HG03159 (cell line): ENCODE data around the gene OSGIN1.
A peak's percentile ranks its signal among the peaks of the same experiment; 100 is the strongest.

Experiments used
- ATAC-seq: cut with Tn5 transposase; IDR thresholded peaks from one replicate; pipeline ENCODE4 v1.9.1; 2021; ENCODE audit warnings: mild to moderate bottlenecking, moderate library complexity; ENCODE audit not compliant: unreplicated experiment

OSGIN1 gene

DNA sequence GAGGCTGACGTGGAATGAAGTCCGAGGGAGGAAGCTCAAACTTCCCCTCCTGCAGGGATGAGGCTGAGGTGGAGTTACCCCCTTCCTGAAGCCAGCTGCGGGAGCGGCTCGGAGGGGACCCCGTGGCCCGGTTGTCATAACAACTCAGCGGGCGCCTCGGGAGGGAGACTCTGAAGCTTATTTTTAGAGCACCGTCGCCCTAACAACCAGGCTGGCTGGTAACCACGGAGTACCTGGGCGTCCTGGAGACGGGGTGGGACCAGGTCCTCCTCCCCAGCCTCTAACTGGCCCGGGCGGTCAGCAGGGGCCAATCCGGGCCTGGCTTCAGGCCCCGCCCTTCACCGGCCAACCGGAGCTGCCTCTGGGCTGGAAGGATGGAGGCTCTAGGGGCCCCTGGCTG, 42.7 kb downstream of the OSGIN1 start:
- ATAC-seq, result no peak

DNA sequence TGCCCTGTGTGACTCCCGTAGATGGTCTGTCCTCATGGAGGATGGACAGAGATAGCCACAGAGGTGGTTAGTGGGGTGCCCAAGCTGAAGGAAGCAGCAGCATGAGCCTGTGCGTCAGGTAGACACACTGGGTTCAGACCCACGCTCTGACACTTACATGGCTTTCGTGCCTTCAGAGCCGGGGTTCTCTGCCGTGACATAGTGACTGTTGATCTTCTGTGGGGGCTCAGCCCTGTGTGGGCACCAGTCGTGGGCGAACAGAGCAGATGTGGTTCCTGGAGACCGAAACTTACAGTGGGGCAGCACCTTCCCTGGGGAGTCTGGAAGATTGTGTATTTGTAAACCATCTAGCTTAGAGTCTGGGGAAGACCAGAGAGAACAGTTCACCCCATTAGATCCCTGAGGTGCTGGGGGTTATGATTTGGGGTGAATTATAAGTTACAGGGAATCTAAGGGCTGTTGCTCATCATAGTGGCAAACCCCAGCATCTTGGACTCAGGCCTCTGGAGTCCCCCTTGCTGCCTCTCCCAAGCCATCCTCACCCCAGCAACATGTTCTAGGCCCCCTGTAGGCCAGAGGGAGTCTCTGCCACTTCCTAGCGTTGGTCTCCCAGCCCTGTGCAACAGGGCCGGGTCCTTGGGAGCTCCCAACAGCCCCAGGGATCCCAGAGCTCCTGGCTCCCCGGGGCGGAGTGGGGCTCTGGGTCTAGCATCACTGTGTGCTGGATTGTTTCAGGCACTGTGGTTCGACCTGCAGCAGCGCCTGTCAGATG, 43.6 kb downstream of the OSGIN1 start:
- no peak for ATAC-seq

DNA sequence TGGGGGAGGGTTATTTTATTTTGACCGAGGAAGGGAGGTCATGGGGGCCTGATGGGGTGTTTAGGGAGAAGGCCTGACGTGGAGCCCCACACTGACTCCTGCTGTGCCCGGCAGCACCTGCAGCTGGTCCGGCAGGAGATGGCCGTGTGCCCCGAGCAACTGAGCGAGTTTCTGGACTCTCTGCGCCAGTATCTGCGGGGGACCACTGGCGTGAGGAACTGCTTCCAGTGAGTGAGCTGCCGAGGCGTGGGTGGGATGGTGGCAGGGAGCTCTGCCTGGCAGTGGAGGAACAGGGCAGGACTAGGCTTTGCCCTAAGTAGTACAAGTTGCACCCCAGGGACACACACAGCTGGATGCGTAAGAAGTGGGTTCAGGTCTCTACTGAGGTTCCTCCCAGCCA, 45.1 kb downstream of the OSGIN1 start:
- ATAC-seq, result no peak

DNA sequence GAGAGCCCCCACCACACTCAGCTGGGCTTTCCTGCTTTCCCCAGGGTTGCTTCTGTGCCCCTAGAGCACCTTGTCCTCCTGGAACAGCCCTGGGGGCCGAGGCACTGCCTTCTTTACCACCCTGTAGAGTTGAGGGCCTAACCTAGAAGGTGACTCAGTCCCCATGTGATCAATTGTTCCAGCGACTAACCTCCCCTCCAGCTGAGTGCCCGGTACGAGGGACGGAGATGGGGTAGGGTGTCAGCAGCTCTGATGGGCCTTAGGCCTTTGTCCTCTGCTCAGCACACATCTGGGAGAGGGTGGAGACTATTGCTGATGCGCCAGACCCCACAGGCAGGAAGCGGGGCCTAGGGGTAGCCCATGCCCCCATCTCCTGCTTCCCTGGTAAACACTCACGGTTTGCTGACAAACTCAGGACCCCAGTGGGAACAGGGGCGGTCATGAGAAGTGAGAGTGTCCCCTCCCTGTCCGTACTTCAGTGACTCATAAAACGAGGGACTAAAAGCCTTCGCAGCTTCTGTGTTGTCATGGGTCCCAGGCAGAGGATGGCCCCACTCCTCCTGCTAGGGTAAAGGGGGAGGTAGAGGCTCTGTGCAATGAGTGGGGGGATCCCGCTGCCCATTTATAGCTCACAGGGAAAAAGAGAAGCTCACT, 48.1 kb downstream of the OSGIN1 start:
- no peak for ATAC-seq

DNA sequence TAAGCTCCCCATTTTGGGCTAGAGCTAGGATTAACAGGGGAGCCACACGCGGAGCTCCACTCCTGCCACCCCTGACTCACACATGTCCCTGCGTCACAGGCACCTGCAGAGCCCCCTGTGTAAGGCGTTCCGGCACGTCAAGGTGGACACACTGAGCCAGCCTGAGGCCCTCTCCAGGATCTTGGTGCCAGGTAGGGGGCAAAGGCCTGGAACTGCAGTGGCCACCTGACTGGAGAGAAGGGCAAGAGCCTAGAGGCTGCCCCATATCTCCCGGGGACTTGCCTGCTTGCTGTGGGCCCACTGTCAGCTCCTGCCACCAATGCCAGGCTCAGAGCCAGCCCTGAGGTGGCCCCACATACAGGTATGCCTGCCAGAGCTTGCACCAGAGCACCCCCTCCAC, 48.7 kb downstream of the OSGIN1 start:
- ATAC-seq, result no peak

DNA sequence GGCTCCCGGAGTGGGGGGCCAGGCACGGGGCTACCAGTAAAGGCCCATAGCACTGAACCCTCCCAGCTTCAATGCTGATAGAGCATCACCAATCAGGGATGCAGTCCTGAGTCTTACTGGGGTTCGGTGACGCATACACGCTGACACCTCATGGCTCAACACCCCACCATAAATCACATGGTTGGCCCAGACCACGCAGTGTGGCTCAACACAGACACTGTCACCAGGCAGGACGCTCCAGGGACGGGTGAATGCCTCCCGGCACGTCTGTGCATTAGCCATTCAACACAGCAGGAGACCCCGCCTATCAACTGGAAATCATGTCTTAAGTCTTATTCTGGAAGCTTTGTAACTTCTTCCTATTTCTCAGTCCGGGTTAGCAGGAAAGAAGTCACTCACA, 50.0 kb downstream of the OSGIN1 start:
- no peak for ATAC-seq

DNA sequence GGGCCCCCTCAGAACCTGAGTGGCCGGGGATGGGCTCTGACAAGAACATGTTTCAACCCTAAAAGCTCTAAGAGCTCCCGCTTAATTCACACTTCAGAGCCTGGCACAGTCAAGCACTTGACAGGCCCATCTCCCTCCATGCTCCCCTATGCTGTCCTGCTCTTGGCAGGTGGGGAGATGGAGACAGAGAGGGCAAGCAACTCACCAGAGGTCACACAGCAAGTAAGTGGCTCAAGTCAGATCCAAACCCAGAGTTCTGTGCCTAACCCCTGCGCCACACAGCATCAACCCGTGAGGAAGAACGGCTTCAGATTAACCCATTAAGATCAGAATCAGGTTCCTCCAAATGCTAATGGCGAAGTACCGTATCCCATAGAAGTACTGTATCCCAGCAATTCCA, 51.4 kb downstream of the OSGIN1 start:
- no peak for ATAC-seq

DNA sequence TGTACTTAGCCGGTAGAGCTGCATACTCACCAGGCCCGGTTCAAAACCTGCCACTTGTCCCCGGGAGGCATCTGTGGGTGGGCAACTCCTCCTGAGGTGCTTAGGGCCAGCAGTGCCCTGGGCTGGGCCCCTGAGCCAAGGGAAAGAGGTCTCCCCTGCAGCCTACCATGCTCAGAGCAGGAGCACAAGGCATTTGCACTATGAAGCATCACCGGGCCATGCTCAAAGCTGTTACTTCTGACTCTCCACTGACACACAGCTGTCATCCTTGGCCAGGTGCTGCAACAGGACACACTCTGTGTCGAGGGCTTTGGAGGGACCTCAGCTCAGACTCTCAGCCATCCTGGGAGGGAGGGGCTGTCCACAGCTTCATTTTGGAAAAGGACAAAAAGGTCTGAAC, 52.4 kb downstream of the OSGIN1 start:
- no peak for ATAC-seq

DNA sequence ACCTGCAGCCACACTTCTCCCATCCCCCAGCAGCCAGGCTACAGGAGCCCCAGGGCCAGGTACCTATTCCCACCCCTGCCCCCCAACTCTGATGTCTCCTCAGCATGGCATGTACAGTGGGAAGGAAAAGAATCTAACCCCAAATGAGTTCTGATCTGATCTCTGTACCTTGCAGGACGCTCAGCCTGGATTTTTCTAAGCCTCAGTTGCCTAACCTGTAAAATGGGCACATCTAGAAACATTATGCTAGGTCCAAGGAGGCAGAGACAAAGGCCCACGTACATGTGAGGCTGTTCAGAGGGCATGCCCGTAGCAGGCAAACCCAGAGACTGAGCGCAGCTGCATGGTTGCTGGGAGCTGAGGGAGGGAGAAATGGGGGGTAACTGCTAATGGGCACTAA, 54.5 kb downstream of the OSGIN1 start:
- ATAC-seq, result no peak

DNA sequence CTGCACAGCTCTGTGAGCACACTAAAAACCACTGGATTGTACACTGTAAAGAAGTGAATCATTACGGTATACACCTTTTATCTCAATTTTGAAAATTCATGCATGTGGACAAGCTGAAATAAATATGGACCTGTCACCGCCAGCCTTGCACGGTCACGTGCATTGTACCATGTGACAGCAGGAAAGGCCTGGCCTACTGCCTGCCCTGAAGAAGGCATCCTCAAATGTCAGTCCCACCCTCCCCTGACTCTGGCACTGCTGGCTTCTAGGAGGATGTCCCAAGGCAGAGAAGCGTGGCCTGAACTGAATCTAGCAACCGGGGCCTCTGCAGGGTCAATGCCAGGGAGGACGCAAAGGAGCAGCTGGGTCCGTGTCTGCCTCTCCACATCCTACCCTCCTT, 54.9 kb downstream of the OSGIN1 start:
- no peak for ATAC-seq

DNA sequence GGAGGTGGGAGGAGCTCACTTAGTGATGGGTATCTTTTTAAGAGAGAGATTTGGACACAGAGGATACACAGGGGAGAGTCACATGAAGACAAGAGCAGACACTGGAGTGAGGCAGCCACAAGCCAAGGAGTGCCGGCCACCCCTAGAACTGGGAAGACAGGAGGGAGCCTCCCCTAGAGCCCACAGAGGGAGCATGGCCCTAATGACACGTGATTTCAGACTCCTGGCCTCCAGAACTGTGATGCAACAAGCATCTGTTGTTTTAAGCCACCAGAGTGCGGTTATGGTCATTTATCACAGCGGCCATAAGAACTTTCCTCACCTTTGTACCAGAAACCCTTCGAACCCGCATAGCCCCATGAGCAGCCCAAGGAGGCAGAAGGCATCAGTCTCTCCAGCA, 56.2 kb downstream of the OSGIN1 start:
- ATAC-seq, result no peak

DNA sequence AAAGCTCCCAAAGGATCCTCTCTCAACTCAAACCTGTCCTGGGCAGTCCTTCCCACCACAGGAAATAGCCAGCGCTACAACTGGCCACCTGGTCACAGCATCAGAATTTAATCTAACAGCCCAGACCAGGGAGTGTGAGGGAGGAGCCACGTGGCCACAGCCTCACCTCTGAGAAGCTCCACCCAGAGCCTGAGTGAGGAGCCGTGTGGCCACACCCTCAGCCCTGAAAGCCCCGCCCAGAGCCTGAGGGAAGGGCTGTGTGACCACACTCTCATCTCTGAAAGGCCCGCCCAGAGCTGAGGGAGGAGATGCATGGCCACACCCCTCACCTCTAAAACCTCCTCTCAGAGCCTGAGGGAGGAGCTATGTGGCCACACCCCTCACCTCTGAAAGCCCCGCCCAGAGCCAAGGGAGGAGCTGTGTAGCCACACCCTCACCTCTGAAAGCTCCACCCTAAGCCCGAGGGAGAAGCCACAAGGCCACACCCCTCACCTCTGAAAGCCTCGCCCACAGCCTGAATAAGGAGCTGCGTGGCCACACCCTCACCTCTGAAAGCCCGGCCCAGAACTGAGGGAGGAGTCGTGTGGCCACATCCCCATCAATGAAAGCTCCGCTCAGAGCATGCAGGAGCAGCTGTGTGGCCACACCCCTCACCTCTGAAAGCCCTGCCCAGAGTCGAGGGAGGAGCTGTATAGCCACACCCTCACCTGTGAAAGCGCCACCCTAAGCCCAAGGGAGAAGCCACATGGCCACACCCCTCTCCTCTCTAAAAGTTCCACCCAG, 60.9 kb downstream of the OSGIN1 start:
- peak; percentile 90 for ATAC-seq

DNA sequence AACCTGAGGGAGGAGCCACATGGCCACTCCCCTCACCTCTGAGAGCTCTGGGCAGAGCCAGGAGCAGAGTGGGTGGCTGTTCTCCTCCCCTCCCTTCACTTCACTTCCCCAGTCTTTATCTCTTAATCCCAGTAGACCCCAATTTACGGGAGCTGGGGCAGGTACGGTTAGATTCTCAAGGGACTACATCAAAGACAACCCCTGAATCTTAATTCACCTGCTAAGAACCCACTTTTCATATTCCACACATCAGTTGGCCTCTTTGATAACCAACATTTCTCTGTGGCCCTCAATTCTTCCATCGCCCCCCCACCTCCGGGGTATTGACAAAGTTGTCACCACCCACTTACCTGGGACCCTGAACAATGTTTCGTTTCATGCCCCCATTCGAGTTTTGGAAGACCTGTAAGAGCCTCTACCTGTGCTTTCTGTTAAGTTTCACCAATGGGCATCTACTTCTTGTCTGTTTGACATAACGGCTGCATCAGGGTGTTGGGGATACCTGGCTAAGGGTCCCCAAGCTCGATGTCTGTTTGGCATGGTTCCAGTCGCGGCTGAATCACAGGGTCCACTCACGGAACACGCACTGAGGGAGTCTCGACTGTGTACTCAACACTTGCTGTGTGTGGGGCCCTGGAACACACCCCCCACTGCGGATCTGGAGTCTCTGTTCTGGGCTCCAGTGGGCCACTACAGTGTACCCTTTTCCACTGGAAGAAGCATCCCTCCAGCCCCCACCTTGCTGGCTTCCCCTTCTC, 61.7 kb downstream of the OSGIN1 start:
- no peak for ATAC-seq

DNA sequence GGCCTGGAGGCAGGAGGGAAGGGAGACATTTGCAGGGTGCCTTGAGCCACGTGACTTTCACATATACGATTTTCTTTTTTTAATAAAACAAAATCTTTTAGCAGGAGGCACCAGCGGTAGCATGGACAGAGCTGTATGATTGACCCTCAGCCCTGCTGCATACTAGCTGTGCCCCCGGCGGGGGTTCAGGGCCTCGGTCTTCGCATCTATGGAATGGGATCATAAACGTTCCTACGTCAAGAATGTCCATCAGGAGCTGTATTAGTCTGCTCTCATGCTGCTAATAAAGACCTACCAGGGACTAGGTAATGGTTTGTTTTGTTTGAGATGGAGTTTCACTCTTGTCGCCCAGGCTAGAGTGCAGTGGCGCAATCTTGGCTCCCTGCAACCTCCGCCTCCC, 62.4 kb downstream of the OSGIN1 start:
- ATAC-seq, result no peak
